Eye (tissue), 1 donor: ENCODE data around the gene CDC23.
"Not testable (repeated sequence)": the region's sequence is repeated elsewhere in the genome, so short reads cannot be mapped to it uniquely, and the experiment has no call there.

Experiments
- DNase-seq: peaks from one replicate; pipeline ENCODE4 v3.0.0-alpha.2; 2015

Gene CDC23

GRCh38 chr5:138213161-138214029 lies at the start of gene CDC23:
Gene CDC23, minus strand, starts transcription at chr5:138213323. Its CDS starts 11 bp downstream, at chr5:138213312.
- peak; percentile 100 for DNase-seq

GRCh38 chr5:138258704-138259292 lies 45.7 kb upstream of the CDC23 start:
- DNase-seq = no peak

GRCh38 chr5:138257583-138257982 lies 44.5 kb upstream of the CDC23 start:
- DNase-seq = no peak

GRCh38 chr5:138252944-138253343 lies 39.8 kb upstream of the CDC23 start:
- DNase-seq = no peak

- DNase-seq = not testable (repeated sequence)
Observed at GRCh38 chr5:138247800-138248199, 34.7 kb upstream of the CDC23 start.

GRCh38 chr5:138246822-138247221 lies 33.7 kb upstream of the CDC23 start:
- no peak for DNase-seq

GRCh38 chr5:138246334-138246733 lies 33.2 kb upstream of the CDC23 start:
- DNase-seq = no peak

- DNase-seq = no peak
Observed at GRCh38 chr5:138245717-138246116, 32.6 kb upstream of the CDC23 start.

GRCh38 chr5:138243794-138244193 lies 30.7 kb upstream of the CDC23 start:
- no peak for DNase-seq

- DNase-seq = peak; percentile 74
Observed at GRCh38 chr5:138241688-138242571, 28.8 kb upstream of the CDC23 start.

- DNase-seq = no peak
Observed at GRCh38 chr5:138240650-138241385, 27.7 kb upstream of the CDC23 start.

GRCh38 chr5:138238034-138238433 lies 24.9 kb upstream of the CDC23 start:
- no peak for DNase-seq

- DNase-seq = no peak
Observed at GRCh38 chr5:138234651-138235050, 21.5 kb upstream of the CDC23 start.

GRCh38 chr5:138233280-138233679 lies 20.2 kb upstream of the CDC23 start:
- no peak for DNase-seq

- DNase-seq = no peak
Observed at GRCh38 chr5:138230981-138231589, 18.0 kb upstream of the CDC23 start.

- DNase-seq = peak; percentile 29
Observed at GRCh38 chr5:138230261-138230660, 17.1 kb upstream of the CDC23 start.

GRCh38 chr5:138229387-138229786 lies 16.3 kb upstream of the CDC23 start:
- no peak for DNase-seq

- no peak for DNase-seq
Observed at GRCh38 chr5:138226910-138227309, 13.8 kb upstream of the CDC23 start.

- no peak for DNase-seq
Observed at GRCh38 chr5:138224712-138225111, 11.6 kb upstream of the CDC23 start.

- DNase-seq = no peak
Observed at GRCh38 chr5:138223532-138223931, 10.4 kb upstream of the CDC23 start.

GRCh38 chr5:138216799-138217198 lies 3.7 kb upstream of the CDC23 start:
- no peak for DNase-seq

- DNase-seq = no peak
Observed at GRCh38 chr5:138212828-138213160, 329 bp downstream of the CDC23 start.
